DOHH2 (cell line): ENCODE data around the gene MRPS2.

Experiments used
- H3F3A ChIP-seq: fragments of 200-600 bp; sonication (generic), shearing (Covaris generic); 2 replicates; pipeline ENCODE4 v1.6.0; 2016; ENCODE audit warnings: antibody characterized with exemption, mild to moderate bottlenecking; ENCODE audit not compliant: control insufficient read depth, insufficient read depth
- H3K27ac ChIP-seq: fragments of 200-600 bp; sonication (generic); 2 replicates; pipeline ENCODE4 v1.5.1; 2014; ENCODE audit warnings: low read depth, mild to moderate bottlenecking, low read length, moderate library complexity
- H3K27me3 ChIP-seq: fragments of 200-600 bp; sonication (generic); 2 replicates; pipeline ENCODE4 v1.6.1; 2014; ENCODE audit warnings: mild to moderate bottlenecking, low read length, mixed read lengths; ENCODE audit not compliant: control insufficient read depth
- H3K36me3 ChIP-seq: fragments of 200-600 bp; sonication (generic); 2 replicates; pipeline ENCODE4 v1.6.1; 2014; ENCODE audit warnings: mild to moderate bottlenecking, low read length, moderate library complexity, mixed read lengths; ENCODE audit not compliant: control insufficient read depth
- H3K4me1 ChIP-seq: fragments of 200-600 bp; sonication (generic); 2 replicates; pipeline ENCODE4 v1.6.1; 2014; ENCODE audit warnings: mild to moderate bottlenecking, low read length, mixed read lengths; ENCODE audit not compliant: control insufficient read depth
- H3K4me2 ChIP-seq: fragments of 200-600 bp; sonication (generic); 2 replicates; pipeline ENCODE4 v1.6.0; 2014; ENCODE audit warnings: mild to moderate bottlenecking, low read length, moderate library complexity
- H3K4me3 ChIP-seq: fragments of 200-600 bp; sonication (generic); 2 replicates; pipeline ENCODE4 v1.5.1; 2014; ENCODE audit warnings: mild to moderate bottlenecking, low read length, mixed read lengths
- H3K79me2 ChIP-seq: fragments of 200-600 bp; sonication (generic); 2 replicates; pipeline ENCODE4 v1.6.1; 2014; ENCODE audit warnings: mild to moderate bottlenecking, low read length, mixed read lengths; ENCODE audit not compliant: control insufficient read depth
- H3K9me2 ChIP-seq: fragments of 200-600 bp; sonication (generic); replicated peaks from 2 replicates; pipeline ENCODE4 v1.6.1; 2014; ENCODE audit warnings: mild to moderate bottlenecking, low read length, mixed read lengths; ENCODE audit not compliant: control insufficient read depth
- H3K9me3 ChIP-seq: fragments of 200-600 bp; sonication (generic); 2 replicates; pipeline ENCODE4 v1.6.1; 2014; ENCODE audit warnings: antibody characterized with exemption, low read length, mixed read lengths; ENCODE audit not compliant: control insufficient read depth, insufficient read depth
- H4K20me1 ChIP-seq: fragments of 200-600 bp; sonication (generic); 2 replicates; pipeline ENCODE4 v1.6.0; 2014; ENCODE audit warnings: low read depth, mild to moderate bottlenecking, antibody characterized with exemption, low read length, moderate library complexity; ENCODE audit not compliant: control insufficient read depth, insufficient read depth
- CTCF ChIP-seq: fragments of 200-600 bp; sonication (generic); IDR thresholded peaks from one replicate; pipeline ENCODE4 v1.5.1; 2014; ENCODE audit warnings: antibody characterized with exemption, mild to moderate bottlenecking, low read depth, low read length; ENCODE audit not compliant: poor library complexity, severe bottlenecking
- EZH2phosphoT487 ChIP-seq: fragments of 200-600 bp; sonication (generic); IDR thresholded peaks from 2 replicates; pipeline ENCODE4 v1.6.1; 2017; ENCODE audit warnings: borderline replicate concordance, mild to moderate bottlenecking, antibody characterized with exemption, low read length, moderate library complexity, mixed read lengths

MRPS2 gene

GRCh38 chr9:135463140-135463539 is 37.3 kb upstream of the MRPS2 start:
- no peaks in the 10 kb centered on the region for H3K9me2 ChIP-seq
- no peaks in the 10 kb centered on the region for H3F3A ChIP-seq
- H3K4me2 ChIP-seq: no peak overlapping the region
- H3K27me3 ChIP-seq: no peaks in the 10 kb centered on the region
- no peak overlapping the region for H3K27ac ChIP-seq
- H4K20me1 ChIP-seq: no peaks in the 10 kb centered on the region
- no peak overlapping the region for H3K4me3 ChIP-seq
- no peak for TF ChIP-seq EZH2phosphoT487
- TF ChIP-seq CTCF: no peak
- H3K9me3 ChIP-seq: no peaks in the 10 kb centered on the region
- H3K36me3 ChIP-seq: no peaks in the 10 kb centered on the region
- no peaks in the 10 kb centered on the region for H3K79me2 ChIP-seq
- no peaks in the 10 kb centered on the region for H3K4me1 ChIP-seq

GRCh38 chr9:135464181-135464580 is 36.3 kb upstream of the MRPS2 start:
- no peaks in the 10 kb centered on the region for H4K20me1 ChIP-seq

GRCh38 chr9:135468854-135469521 is 31.5 kb upstream of the MRPS2 start:
- Histone ChIP-seq H3F3A (no peaks in the 10 kb centered on the region), H3K36me3 (no peaks in the 10 kb centered on the region), H3K27me3 (no peaks in the 10 kb centered on the region), H3K4me1 (no peaks in the 10 kb centered on the region), H4K20me1 (no peaks in the 10 kb centered on the region), H3K27ac (no peak overlapping the region), H3K9me2 (no peaks in the 10 kb centered on the region), H3K4me2 (no peak overlapping the region), H3K79me2 (no peaks in the 10 kb centered on the region), H3K4me3 (no peak overlapping the region), H3K9me3 (no peaks in the 10 kb centered on the region)
- TF ChIP-seq EZH2phosphoT487: no peak
- TF ChIP-seq CTCF: no peak

More at GRCh38 chr9:135464181-135464580, 36.3 kb upstream of the MRPS2 start:
- Histone ChIP-seq H3K9me3 (no peaks in the 10 kb centered on the region), H3K9me2 (no peaks in the 10 kb centered on the region), H3K4me1 (no peaks in the 10 kb centered on the region), H3K79me2 (no peaks in the 10 kb centered on the region), H3F3A (no peaks in the 10 kb centered on the region), H3K4me2 (no peak overlapping the region), H3K27ac (no peak overlapping the region), H3K27me3 (no peaks in the 10 kb centered on the region), H3K36me3 (no peaks in the 10 kb centered on the region), H3K4me3 (no peak overlapping the region)
- no peak for TF ChIP-seq CTCF
- no peak for TF ChIP-seq EZH2phosphoT487
